Measurements from ENCODE around the gene SLC30A9.

Gene SLC30A9

DNA sequence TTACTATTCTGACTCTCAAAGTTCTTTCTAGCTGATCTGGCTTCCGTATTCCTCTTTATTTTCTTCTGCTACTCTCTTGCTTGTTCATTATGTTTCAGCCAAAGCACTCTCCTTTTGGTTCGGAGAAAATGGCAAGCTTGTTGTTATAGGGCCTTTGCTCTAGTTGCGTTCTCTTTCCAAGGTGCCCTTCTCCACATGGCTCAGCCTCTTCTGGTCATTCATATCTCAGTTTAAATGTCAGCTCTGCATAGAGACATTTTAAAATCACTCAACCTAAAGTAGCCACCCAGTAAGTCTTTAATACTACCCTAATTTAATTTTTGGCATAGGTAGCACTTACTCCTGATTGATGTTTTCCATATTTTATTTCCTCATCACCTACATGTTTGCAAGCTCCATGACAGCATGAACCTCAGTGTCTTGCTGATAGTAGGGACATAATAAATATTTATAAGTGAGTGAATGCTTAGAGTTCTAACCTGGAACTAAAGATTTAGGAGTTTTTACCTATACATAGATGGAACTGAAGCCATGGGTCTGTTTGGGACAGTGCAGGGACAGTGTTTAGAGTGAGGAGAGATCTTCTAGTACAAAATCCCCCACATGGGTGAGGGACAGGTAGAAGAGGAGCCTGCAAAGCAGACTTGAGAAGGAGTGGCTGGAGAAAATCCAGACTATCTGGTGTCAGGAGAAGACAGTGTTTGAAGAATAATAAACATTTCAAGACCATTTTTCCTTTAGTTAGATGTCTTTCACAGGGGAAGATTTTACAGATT lies 17.9 kb downstream of the SLC30A9 start:
- DNase-seq = no peak

- DNase-seq = no peak
Observed at GRCh38 chr4:42015438-42015837, 25.1 kb downstream of the SLC30A9 start.

- no peak for DNase-seq
Observed at GRCh38 chr4:42018451-42018850, 28.1 kb downstream of the SLC30A9 start.

DNA sequence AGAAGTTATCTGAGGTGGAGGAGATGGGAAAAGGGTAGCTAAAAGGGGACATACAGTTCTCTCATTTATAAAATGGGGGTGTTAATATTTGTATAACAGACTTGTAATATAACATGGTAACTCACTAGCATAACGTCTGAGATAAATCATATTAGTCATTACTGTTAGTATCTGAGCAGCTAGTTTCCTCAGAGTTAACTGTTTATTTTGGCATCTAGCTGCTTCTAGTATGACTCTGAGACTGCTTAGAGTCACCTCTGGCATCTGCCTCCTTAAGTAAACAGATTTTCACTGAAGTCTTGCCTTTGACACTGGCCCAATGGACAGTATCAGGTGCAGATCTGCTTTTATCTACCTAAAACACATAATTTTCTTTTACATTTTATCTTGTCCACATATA lies 58.1 kb downstream of the SLC30A9 start:
- no peak for DNase-seq

DNA sequence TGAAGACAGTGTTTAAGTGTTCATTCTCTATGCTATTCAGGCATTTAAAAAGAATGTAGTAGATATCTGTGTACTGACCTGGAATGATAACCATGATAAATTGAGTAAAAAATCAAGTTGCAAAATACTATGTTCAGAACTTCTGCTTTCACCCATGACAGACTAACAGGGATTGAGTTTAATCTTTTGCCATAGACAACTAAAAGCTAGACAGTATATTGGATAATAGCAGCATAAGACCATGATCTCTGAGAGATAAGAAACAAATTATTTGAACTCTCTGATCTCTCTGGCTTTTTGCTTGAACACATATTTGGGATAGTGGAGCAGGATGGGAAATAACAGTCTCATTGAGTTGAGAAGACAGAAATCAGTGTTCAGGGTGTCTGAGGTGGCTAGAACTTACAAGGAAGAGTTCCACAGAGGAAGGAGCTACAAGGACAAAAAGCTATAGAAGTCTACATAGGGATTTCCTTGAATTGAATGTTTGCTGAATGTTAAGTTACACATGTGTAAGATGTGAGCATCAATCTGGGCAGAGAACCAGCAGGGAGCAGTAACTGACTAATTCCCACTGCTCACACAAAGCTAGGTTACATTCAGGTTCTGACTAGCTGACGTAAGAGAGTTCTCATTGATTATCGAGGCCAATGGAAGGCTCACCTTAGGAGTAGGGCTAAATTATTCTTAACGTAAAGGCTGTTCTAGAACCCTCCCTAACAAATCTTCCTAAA lies 60.4 kb downstream of the SLC30A9 start:
- DNase-seq = no peak

GRCh38 chr4:42066402-42066801 lies 76.1 kb downstream of the SLC30A9 start:
- no peak for DNase-seq

GRCh38 chr4:42067264-42067663 lies 76.9 kb downstream of the SLC30A9 start:
- no peak for DNase-seq

DNA sequence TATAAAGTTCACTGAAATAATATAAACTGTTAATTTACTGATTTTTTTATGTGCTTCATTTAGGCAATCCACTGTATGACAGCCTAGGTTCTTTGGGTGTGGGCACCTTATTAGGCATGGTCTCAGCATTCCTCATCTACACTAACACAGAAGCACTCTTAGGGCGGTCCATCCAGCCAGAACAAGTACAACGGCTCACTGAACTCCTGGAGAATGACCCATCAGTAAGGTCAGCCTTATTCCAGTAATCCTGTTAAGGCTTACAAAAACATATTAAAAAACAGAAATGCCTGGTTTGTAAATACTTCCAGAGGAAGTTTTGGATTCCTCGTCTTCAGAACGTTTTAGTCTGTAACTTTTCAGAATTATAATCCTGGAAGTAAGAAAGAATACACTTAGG lies 80.1 kb downstream of the SLC30A9 start:
- DNase-seq = no peak

DNA sequence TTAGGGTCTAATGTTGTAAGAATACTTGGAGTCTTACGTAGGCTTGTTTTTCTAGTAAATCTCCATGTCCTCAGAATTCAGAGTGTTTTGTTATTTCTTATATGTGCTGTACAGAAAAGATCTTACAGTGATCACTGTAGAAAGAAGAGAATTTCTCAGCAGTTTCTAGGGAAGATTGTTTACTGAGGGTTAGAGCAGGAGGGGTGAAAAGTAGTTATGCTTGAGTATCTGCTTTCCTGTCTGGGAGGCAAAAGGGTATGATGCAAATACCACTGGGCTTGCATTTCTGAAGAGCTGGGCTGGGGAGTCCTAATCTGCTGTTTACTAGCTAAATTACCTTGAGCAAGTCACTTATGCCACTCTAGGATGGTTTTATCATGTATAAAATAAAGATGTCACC lies 84.0 kb downstream of the SLC30A9 start:
- DNase-seq = no peak

DNA sequence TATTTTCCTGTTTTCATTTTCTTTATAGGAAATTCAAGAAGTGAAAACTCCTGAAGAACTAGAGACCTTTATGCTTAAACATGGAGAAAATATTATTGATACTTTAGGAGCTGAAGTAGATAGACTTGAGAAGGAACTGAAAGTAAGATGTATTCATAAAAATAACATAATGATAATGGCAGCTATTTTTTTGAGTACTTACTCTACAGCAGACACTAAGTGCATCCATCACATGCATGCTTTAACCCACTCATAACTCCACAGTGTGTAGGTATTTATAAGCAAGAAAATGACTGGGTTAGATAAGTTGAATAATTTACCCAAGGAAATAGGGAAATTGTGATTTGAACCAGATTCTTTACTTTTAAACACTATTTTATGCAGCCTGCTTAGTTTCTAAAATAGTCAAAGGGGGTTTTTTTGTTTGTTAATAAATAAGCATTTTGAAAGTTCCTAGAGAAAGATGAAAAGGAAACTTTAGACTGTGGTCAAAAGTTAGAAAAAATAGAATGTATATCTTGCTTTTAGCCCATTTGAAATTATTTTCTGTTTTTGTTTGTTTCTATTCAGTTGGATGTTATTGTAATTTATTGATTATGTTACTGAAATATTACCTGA lies 88.0 kb downstream of the SLC30A9 start:
- no peak for DNase-seq

DNA sequence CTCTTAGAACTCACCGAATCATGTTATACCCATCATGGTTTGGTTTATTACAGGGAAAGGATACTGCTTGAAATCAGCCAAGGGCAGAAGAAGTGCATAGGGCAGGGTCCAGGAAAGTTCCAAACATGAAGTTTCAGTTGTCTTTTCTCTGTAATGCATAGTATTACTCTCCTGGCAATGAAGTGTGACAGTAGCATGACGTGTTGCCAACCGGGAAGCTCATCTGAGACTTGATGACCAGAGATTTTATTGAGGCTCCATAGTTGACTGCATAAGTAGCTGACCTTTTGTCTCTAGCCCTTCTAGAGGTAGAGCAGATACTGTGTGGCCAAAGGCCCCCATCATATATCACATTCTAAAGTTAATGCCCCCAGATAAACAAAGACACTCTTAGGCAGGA lies 90.0 kb downstream of the SLC30A9 start:
- no peak for DNase-seq

- DNase-seq = no peak
Observed at GRCh38 chr4:42083816-42084215, 93.5 kb downstream of the SLC30A9 start.

DNA sequence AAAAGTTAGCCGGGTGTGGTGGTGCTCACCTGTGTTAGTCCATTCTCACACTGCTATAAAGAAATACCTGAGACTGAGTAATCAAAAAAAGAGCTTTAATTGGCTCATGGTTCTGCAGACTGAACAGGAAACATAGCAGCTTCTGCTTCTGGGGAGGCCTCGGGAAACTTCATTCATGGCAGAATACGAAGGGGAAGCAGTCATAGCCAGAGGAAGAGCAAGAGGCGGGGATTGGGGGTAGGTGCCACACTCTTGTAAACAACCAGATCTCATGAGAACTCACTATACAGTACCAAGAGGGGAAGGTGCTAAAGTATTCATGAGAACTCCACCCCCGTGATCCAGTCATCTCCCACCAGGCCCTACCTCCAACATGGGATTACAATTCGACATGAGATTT lies 98.1 kb downstream of the SLC30A9 start:
- DNase-seq = no peak

DNA sequence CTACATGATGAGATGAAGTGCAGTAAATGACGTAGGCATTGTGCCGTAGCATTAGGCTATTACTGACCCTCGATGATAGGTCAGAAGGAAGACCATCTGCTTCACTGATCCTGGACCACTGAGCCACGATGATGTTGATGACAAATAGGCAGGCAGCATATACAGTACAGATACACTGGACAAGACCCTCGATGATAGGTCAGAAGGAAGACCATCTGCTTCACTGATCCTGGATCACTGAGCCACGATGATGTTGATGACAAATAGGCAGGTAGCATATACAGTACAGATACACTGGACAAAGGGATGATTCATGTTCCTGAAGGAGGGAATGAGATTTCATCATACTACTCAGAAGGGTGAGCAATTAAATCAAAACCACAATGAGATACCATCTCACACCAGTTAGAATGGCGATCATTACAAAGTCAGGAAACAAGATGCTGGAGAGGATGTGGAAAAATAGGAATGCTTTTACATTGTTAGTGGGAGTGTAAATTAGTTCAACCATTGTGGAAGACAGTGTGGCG lies 111.2 kb downstream of the SLC30A9 start:
- no peak for DNase-seq

DNA sequence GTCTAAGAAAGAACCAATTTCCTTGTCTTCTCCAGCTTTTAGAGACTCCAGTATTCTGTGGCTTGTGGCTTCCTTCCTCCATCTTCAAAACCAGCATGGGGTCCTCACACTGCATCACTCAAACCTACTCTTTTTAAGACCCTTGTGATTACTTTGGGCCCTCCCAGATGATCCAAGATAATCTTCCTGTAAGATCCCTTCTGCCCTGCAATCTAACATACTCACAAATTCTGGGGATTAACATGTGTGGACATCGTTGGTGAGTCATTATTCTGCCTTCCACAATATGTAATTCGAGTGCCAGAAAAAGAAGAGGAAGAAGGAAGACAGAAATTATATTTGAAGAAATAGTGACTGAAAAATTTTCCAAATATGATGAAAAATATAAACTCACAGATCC lies 114.2 kb downstream of the SLC30A9 start:
- no peak for DNase-seq

GRCh38 chr4:42112846-42113245 lies 122.5 kb downstream of the SLC30A9 start:
- DNase-seq = no peak

DNA sequence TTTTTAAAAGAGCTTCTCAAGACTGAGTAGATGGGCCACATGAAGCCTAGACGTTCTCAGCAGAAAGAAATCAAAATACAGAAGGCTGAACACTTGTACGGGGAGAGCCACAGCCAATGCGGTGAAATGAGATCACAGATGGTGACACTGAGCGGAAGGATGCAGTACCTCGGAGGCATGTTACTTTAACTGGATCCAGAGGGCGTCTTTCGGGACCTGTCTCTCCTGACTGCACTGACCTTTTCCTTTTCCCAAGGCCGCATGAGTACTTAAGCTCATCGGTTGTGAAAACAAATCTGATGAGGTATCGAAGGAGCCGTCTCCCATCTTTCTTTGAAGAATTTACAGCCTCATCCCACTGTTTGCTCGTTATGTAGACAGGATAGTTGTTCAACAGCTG lies 129.6 kb downstream of the SLC30A9 start:
- no peak for DNase-seq

DNA sequence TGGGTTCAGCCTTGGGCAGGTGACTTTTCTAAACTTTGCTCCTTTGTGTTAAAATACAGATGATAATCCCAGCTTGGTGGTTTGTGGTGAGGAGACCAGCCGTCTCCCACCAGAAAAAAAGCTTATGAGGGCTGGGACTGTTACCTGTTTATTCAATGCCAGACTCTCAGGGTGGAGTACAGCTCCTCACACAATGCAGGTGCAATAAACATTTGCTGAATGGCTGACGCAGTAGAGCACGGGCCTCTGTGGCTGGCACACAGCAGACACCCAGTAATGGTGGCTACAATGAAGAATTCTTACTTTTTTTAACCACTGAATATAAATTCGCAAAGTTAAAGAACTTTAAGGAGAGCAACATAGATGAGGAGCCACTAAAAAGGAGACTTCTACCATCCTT lies 131.9 kb downstream of the SLC30A9 start:
- no peak for DNase-seq

DNA sequence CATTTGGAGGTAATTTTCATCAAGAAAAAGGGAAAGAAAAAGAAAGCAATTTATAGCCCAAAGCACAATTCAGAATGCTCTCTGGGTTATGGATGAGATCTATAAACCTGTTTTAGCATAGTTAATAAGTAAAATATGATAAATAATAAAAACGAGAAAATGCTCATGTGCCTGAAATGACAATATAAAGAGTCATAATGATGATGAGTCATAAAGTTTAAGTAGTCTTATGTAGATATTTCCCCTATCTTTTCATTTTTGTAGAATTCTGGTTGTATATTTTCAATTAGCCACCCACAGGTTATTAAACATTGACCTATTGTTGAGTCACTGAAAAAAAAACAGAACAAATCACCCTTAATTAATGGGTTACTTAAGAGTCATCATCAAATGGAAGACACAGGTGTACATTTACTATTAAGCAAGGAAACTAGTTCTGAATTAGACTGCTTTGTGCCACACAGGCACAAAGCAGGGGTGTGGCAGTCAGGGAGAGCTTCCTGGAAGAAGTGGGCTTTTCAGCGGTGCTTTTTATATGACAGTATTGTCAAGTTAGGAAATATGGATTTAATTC lies 132.8 kb downstream of the SLC30A9 start:
- DNase-seq = no peak

- DNase-seq = no peak
Observed at GRCh38 chr4:42132099-42132498, 141.8 kb downstream of the SLC30A9 start.

GRCh38 chr4:42133006-42133405 lies 142.7 kb downstream of the SLC30A9 start:
- no peak for DNase-seq

GRCh38 chr4:42136371-42136770 lies 146.0 kb downstream of the SLC30A9 start:
- DNase-seq = no peak
